Measurements from ENCODE around the gene NPR3. TPM values are rescaled to one million over a fixed set of nuclear protein-coding genes. Genes with fewer than 3 reads are reported as not detected.

Gene NPR3
- total and polyA plus RNA-seq, 2 of the 8 experiments (the other 6 are each of a cell fraction or from before 2014, with no cell fraction given), result not detected

Other genes starting within 250 kb of the NPR3 start
- 319 and 325 TPM in 2 replicates for gene SUB1, start 125.8 kb upstream of the NPR3 start, total RNA-seq (2021; fragmentation: NEBNext Ultra II Directional; extraction: Animal tissue kit (Norgen Biotek cat#: 25700))
- gene SUB1, start 125.8 kb upstream of the NPR3 start, polyA plus RNA-seq (2011; rRNA removed), result 47.8 and 83.9 TPM in 2 replicates

Data from H1 (cell line).